ENCODE data around the gene D2HGDH.

DNA sequence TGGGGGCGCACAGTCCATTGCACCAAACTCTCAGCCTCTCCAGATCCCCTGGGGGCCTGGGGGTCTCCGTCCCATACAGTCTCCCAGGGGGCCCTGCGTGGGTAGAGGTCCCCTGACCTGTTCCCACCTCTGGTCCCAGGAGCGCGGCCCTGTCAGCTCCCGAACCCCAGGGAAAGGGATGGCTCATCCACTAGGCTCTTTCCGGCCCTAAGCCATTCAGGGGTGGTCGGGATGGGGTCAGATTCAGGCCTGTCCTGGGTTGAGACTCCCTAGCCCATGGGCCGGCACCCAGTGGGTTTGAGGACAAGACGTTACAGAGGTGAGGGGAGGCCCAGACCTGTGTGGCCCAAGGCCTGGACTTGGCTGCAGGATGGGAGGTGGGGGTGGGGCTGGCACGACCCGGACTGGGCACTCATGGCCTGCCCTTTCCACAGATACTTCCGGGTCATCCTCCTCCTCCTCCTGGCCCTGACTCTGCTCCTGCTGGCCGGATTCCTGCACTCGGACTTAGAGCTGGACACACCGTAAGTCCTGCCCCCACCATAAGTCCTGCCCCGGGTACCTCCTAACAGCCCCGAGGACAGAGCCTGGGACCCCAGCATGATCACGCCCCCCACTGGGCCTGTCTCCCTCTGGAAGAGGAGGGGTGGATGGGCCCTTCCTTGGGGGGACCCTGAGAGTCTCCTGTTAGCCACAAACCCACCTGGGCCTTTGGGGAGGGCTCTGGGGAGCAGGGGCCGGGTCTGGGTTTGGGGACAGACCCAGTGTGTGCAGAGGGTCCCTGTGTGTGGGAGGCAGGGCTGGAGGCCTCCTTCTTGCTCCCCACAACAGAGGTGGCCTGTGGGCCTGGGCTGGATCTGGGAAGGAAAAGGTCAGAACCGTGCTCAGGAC, 64.4 kb downstream of the D2HGDH start:
- TF ChIP-seq GATA2 (IDR thresholded peaks at IDR 0.05; ENCODE audit: low read depth, low read length) (no peak), GATA3 (IDR thresholded peaks at IDR 0.05; ENCODE audit: low read depth, low read length) (no peak)
